Activated naive CD8-positive, alpha-beta T cell treated with anti-CD3 and anti-CD28 coated beads, Interleukin-2, amount 10 ng/mL, durations not matched to agents 7 days and 5 days (primary cell): ENCODE data around the gene MOB3A. TPM values are rescaled to one million over a fixed set of nuclear protein-coding genes. Genes with fewer than 3 reads are reported as not detected.
"Not testable (repeated sequence)": the region's sequence is repeated elsewhere in the genome, so short reads cannot be mapped to it uniquely, and the experiment has no call there.

Source experiments
- ATAC-seq: fragments of 150-1000 bp; cut with Tn5 transposase; one replicate; pipeline ENCODE4 v1.10.0; 2021; ENCODE audit warnings: low read depth, moderate library complexity
- POLR2A ChIA-PET: fragments of 350-600 bp; sonication (Branson Sonifier 250); formaldehyde crosslinking; loops from one replicate; lab custom pipeline; 2021; ENCODE audit warnings: antibody characterized with exemption; lab: Charles Lee
- DNase-seq: peaks from one replicate; pipeline ENCODE4 v3.0.0; 2021
- H3K27ac Mint-ChIP-seq: one replicate; pipeline ENCODE4 v1.8.0; 2022; ENCODE audit warnings: mild to moderate bottlenecking, mixed read lengths
- H3K27me3 Mint-ChIP-seq: one replicate; pipeline ENCODE4 v1.8.0; 2022; ENCODE audit warnings: mild to moderate bottlenecking, moderate library complexity, mixed read lengths
- H3K36me3 Mint-ChIP-seq: one replicate; pipeline ENCODE4 v1.8.0; 2021; ENCODE audit warnings: mild to moderate bottlenecking, mixed read lengths
- H3K4me1 Mint-ChIP-seq: one replicate; pipeline ENCODE4 v1.8.0; 2021; ENCODE audit warnings: mixed read lengths
- H3K4me3 Mint-ChIP-seq: one replicate; pipeline ENCODE4 v1.8.0; 2022; ENCODE audit warnings: mild to moderate bottlenecking, moderate library complexity, mixed read lengths
- H3K9me3 Mint-ChIP-seq: one replicate; pipeline ENCODE4 v1.8.0; 2021; ENCODE audit warnings: mixed read lengths
- total RNA-seq, 2 experiments: library from RNA; stranded (reverse); gene quantifications; one replicate each; pipeline ENCODE4 v1.2.3, GENCODE V29; 2021

The MOB3A gene
- total RNA-seq, 2 experiments from 2014 or later = 190 to 200 TPM

DNA sequence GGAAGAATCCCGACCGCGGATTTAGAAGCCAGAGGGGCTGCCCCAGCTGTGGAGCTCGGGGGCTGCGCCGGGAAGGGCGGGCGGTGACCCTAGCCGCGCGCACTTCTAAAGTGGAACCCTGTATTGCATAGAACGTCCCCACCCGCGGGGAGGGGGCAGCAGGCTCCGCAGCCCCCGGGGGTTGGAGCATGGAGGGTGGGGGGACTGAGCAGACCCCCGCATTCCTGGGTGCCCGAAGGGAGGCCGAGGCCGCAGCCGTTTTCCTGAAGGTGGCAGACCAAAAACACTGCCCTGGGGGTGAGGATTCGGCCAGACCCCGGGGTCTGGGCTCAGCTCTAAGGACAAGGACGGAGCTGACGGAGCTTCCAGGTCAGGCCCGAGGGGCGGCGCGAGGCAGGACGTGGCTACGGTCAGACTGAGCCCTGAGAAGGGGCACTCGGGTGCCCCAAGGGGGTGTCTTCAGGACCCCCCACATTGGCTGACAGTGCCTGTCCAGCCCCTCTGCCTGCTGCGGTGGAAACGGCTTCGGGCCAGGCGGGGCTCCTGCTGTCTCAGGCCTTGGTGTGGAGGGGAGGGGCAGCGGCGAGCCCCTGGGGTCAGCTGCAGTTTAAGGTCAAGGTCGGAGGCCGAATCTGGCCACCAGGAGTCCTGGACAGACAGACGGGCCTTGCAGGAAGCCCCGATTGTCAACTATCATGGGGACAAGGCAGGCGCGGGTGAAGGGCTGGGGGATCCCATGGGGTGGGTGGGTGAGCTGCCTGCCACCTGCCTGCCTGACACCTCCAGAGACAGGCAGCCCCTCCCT is 57.6 kb downstream of the MOB3A start:
- ATAC-seq = no peak
- H3K9me3 Mint-ChIP-seq = peaks cover 1% of the 10 kb centered on the region
- peaks cover 4% of the 10 kb centered on the region for H3K36me3 Mint-ChIP-seq

DNA sequence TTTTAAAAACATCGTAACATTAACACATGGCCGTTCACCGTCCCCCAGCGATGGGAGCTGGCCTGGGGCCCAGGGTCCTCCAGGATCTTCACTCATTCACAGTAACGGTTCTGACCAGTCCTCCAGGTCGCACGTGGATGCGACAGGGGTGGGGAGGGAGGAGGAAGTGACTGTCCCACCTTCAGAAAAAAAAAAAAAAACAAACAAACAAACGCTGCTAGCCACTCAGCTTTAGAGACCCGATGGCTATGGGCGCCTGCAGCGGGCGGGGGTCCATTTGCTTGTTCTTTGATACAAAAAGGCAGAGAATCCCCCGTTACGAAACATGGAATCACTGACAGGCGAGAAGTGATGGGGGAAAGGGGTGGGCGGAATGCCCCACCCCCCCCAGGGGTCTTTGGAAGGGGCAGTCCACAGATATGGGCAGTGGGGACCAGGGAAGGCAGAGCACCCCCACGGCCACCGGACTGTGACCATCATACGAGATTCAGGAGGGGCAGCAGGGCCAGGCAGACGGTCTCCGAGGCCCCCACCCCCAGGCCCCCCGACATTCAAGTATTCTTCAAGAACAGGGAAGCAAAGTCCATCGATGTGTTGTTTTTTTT is 58.4 kb downstream of the MOB3A start:
- H3K4me3 Mint-ChIP-seq = no peak overlapping the region
- H3K27me3 Mint-ChIP-seq = no peaks in the 10 kb centered on the region
- H3K4me1 Mint-ChIP-seq = peaks cover 10% of the 10 kb centered on the region
- POLR2A ChIA-PET = interaction anchor here (1.3 kb wide), 1 partner anchor 45 kb away, joined by 3 read pairs; no protein-coding TSS in a partner anchor
- H3K9me3 Mint-ChIP-seq = peaks cover 1% of the 10 kb centered on the region
- ATAC-seq (no peak), DNase-seq (no peak)
- H3K27ac Mint-ChIP-seq = no peak overlapping the region
- H3K36me3 Mint-ChIP-seq = peaks cover 4% of the 10 kb centered on the region

More for the DNA sequence above, 57.6 kb downstream of the MOB3A start:
- Mint-ChIP-seq H3K27ac (no peak overlapping the region), H3K4me1 (peaks cover 9% of the 10 kb centered on the region), H3K4me3 (no peak overlapping the region), H3K27me3 (no peaks in the 10 kb centered on the region)
- no peak for DNase-seq
- POLR2A ChIA-PET = interaction anchor here (0.9 to 1.1 kb wide), 2 partner anchors 13 to 174 kb away, joined by 3 to 4 read pairs; partner anchors contain the start of gene MKNK2

GRCh38 chr19:2036424-2036823 is 59.7 kb downstream of the MOB3A start:
- POLR2A ChIA-PET = interaction anchor here (1.3 to 2.2 kb wide), 2 partner anchors 15 to 46 kb away, joined by 3 to 9 read pairs; partner anchors contain the start of gene MKNK2
- Mint-ChIP-seq H3K27ac (no peak overlapping the region), H3K36me3 (peaks cover 4% of the 10 kb centered on the region), H3K4me3 (no peak overlapping the region), H3K4me1 (peaks cover 20% of the 10 kb centered on the region), H3K9me3 (peaks cover 1% of the 10 kb centered on the region), H3K27me3 (no peaks in the 10 kb centered on the region)
- DNase-seq = no peak
- ATAC-seq = no peak

DNA sequence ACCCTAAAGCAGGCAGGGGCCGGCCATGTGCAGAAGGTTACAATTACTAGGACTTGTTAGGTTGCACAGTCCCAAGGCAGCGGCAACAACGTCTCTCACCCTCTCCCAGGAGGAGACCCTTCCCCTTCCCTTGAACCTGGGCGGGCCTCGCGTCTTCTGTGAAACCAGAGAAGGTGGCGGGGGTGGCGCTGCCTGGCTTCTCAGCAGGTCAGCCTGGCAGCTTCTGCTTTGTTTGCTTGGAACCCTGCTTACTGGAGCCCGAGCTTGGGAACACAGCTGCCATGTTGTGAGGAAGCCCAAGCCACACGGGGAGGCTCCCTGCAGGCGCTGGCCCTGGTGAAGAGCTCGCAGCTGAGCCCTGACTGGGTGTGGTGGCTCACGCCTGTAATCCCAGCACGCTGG is 60.5 kb downstream of the MOB3A start:
- peaks cover 1% of the 10 kb centered on the region for H3K9me3 Mint-ChIP-seq
- H3K4me1 Mint-ChIP-seq = peaks cover 20% of the 10 kb centered on the region
- no peak overlapping the region for H3K27ac Mint-ChIP-seq
- peaks cover 4% of the 10 kb centered on the region for H3K36me3 Mint-ChIP-seq
- H3K4me3 Mint-ChIP-seq = no peak overlapping the region
- ATAC-seq (no peak), DNase-seq (no peak)
- POLR2A ChIA-PET = interaction anchor here (0.7 to 4.5 kb wide), 6 partner anchors 7 to 138 kb away, joined by 3 to 32 read pairs (median 5); partner anchors contain the start of gene MKNK2
- H3K27me3 Mint-ChIP-seq = no peaks in the 10 kb centered on the region

DNA sequence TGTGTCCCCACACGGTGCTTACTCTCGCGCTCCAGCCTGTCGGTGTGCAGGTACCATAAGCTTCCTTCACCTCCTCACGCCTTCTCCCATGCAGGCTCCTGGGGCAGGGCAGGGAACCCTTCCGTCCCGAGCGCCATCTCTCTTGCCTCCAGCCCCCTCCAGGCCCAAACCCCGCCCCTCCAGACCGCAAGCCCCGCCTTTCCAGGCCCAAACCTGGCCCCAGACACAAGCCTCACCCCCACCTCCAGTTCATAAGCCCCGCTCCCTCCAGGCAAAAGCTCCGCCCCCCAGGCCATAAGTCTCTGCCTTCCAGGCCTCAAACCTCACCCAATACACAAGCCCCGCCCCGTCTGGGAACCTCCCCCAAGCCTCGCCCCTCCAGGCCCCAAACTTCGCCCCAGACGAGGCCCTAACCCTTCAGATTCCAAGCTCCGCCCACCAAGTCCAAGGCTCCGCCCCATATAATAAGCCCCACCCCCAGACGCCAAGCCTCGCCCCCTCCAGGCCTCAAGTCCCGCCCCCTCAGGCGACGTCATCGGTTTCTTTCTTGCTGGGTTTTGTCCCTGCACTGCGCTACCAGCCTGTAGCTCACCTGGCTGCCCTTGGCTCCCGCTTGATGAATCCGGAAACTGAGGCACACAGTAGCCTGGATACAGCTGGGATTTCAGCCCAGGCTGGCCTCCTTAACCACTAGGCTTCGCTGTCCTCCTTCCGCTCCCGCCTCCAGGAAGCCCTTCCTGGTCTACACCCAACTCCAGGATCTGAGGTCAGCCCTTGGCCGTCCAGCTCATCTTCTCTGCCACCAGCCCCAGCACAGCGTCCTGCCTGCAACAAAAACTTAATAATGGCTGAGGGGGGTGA is 61.2 kb downstream of the MOB3A start:
- peak overlapping the region; percentile 64 for H3K27ac Mint-ChIP-seq

DNA sequence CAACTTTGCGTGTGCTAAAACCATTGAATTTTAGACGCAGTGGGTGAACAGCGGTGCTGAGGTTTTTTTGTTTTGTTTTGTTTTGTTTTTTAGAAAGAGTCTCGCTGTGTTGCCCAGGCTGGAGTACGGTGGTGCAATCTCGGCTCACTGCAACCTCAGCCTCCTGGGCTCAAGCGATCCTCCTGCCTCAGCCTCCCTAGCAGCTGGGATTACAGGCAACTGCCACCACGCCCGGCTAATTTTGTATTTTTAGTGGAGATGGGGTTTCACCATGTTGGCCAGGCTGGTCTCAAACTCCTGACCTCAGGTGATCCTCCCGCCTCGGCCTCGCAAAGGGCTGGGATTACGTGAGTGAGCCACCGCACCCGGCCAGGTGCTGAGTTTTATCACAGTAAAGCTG is 61.9 kb downstream of the MOB3A start:
- not testable (repeated sequence) for H3K9me3 Mint-ChIP-seq, H3K27ac Mint-ChIP-seq, DNase-seq, ATAC-seq, H3K4me3 Mint-ChIP-seq, H3K36me3 Mint-ChIP-seq, H3K27me3 Mint-ChIP-seq
- H3K4me1 Mint-ChIP-seq = peaks cover 20% of the 10 kb centered on the region
- POLR2A ChIA-PET = interaction anchor here (0.9 to 4.5 kb wide), 4 partner anchors 8 to 57 kb away, joined by 3 to 32 read pairs (median 14); partner anchors contain the start of gene MKNK2

More for the DNA sequence above, 61.2 kb downstream of the MOB3A start:
- Mint-ChIP-seq H3K4me1 (peaks cover 20% of the 10 kb centered on the region), H3K4me3 (no peak overlapping the region), H3K27me3 (no peaks in the 10 kb centered on the region), H3K36me3 (peaks cover 4% of the 10 kb centered on the region), H3K9me3 (peaks cover 1% of the 10 kb centered on the region)
- POLR2A ChIA-PET = interaction anchor here (0.7 to 4.5 kb wide), 7 partner anchors 7 to 138 kb away, joined by 3 to 32 read pairs (median 4); partner anchors contain the start of gene MKNK2
- DNase-seq = peak; percentile 73
- ATAC-seq = peak; percentile 25

GRCh38 chr19:2033825-2034159 is 62.3 kb downstream of the MOB3A start:
- no peak for ATAC-seq
- Mint-ChIP-seq H3K4me3 (no peak overlapping the region), H3K36me3 (no peaks in the 10 kb centered on the region), H3K27ac (no peak overlapping the region), H3K9me3 (peaks cover 1% of the 10 kb centered on the region), H3K27me3 (no peaks in the 10 kb centered on the region), H3K4me1 (peaks cover 20% of the 10 kb centered on the region)
- POLR2A ChIA-PET = interaction anchor here (3.6 to 4.5 kb wide), 2 partner anchors 9 to 18 kb away, joined by 24 to 32 read pairs; partner anchors contain the start of gene MKNK2
- no peak for DNase-seq

- Mint-ChIP-seq H3K4me3 (no peak overlapping the region), H3K27ac (no peak overlapping the region)
These were observed 62.9 kb downstream of the MOB3A start for GRCh38 chr19:2033115-2033824.

GRCh38 chr19:2032296-2032941 is 63.7 kb downstream of the MOB3A start:
- H3K9me3 Mint-ChIP-seq = peaks cover 1% of the 10 kb centered on the region
- peak overlapping the region; percentile 66 for H3K4me3 Mint-ChIP-seq
- peak; percentile 51 for ATAC-seq
- H3K4me1 Mint-ChIP-seq = peaks cover 22% of the 10 kb centered on the region
- POLR2A ChIA-PET = interaction anchor here (0.6 to 4.5 kb wide), 10 partner anchors 10 to 135 kb away, joined by 3 to 32 read pairs (median 5); partner anchors contain the start of gene MKNK2
- no peaks in the 10 kb centered on the region for H3K36me3 Mint-ChIP-seq
- peak overlapping the region; percentile 82 for H3K27ac Mint-ChIP-seq
- no peak for DNase-seq
- H3K27me3 Mint-ChIP-seq = no peaks in the 10 kb centered on the region

More at GRCh38 chr19:2033115-2033824, 62.9 kb downstream of the MOB3A start:
- Mint-ChIP-seq H3K27me3 (no peaks in the 10 kb centered on the region), H3K36me3 (no peaks in the 10 kb centered on the region), H3K4me1 (peaks cover 22% of the 10 kb centered on the region), H3K9me3 (peaks cover 1% of the 10 kb centered on the region)
- ATAC-seq (no peak), DNase-seq (no peak)
- POLR2A ChIA-PET = interaction anchor here (1.1 to 4.5 kb wide), 3 partner anchors 9 to 19 kb away, joined by 7 to 32 read pairs (median 24); partner anchors contain the start of gene MKNK2

- no peak for DNase-seq
- peaks cover 8% of the 10 kb centered on the region for H3K4me1 Mint-ChIP-seq
- H3K27me3 Mint-ChIP-seq = peaks cover 2% of the 10 kb centered on the region
- no peaks in the 10 kb centered on the region for H3K36me3 Mint-ChIP-seq
- peaks cover 4% of the 10 kb centered on the region for H3K9me3 Mint-ChIP-seq
- no peak overlapping the region for H3K27ac Mint-ChIP-seq
- no peak overlapping the region for H3K4me3 Mint-ChIP-seq
- ATAC-seq = no peak
- POLR2A ChIA-PET = no interaction called here
These were observed 68.8 kb downstream of the MOB3A start for GRCh38 chr19:2027361-2027760.

DNA sequence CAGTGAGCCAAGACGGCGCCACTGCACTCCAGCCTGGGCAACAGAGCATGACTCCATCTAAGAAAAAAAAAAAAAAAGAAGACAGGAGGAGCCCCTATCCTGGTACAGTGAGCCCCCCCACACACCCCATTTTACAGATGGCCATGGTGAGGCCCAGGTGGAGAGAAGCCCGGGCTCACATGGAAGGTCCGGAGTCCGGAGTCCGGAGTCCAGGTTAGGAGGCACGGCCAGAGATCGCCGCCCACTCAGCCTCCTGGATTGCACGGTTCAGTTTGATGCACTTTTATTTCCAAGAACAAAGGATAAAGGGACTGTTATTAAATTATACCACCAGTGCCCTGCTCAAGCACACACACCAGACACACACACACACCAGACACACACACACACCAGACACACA is 69.4 kb downstream of the MOB3A start:
- peaks cover 2% of the 10 kb centered on the region for H3K27me3 Mint-ChIP-seq
- no peak for DNase-seq
- H3K36me3 Mint-ChIP-seq = no peaks in the 10 kb centered on the region
- H3K4me1 Mint-ChIP-seq = peaks cover 3% of the 10 kb centered on the region
- POLR2A ChIA-PET = no interaction called here
- H3K4me3 Mint-ChIP-seq = no peak overlapping the region
- peaks cover 4% of the 10 kb centered on the region for H3K9me3 Mint-ChIP-seq
- H3K27ac Mint-ChIP-seq = no peak overlapping the region
- ATAC-seq = no peak

- POLR2A ChIA-PET = no interaction called here
- H3K4me3 Mint-ChIP-seq = no peak overlapping the region
- H3K4me1 Mint-ChIP-seq = peaks cover 9% of the 10 kb centered on the region
- H3K27ac Mint-ChIP-seq = no peak overlapping the region
- H3K27me3 Mint-ChIP-seq = peaks cover 2% of the 10 kb centered on the region
- peaks cover 4% of the 10 kb centered on the region for H3K9me3 Mint-ChIP-seq
- ATAC-seq (no peak), DNase-seq (no peak)
- no peaks in the 10 kb centered on the region for H3K36me3 Mint-ChIP-seq
These were observed 73.8 kb downstream of the MOB3A start for GRCh38 chr19:2022289-2022688.
